Endothelial cell of umbilical vein (primary cell): ENCODE measurements around the gene IGF1. TPM values are rescaled to one million over a fixed set of nuclear protein-coding genes. Genes with fewer than 3 reads are reported as not detected.
"Not testable (repeated sequence)": the region's sequence is repeated elsewhere in the genome, so short reads cannot be mapped to it uniquely, and the experiment has no call there.

Experiments
- BruUV-seq: library from RNA; stranded (reverse); fragments of 400-500 nt; replicated peaks from 2 replicates; lab custom pipeline; 2021; lab: Mats Ljungman, UMichigan
- CTCF ChIA-PET: fragments of 300-600, 350-600 bp; sonication (Branson Sonifier 250); formaldehyde crosslinking; loops from one replicate; lab custom pipeline; 2021; ENCODE audit warnings: antibody characterized with exemption, inconsistent platforms; lab: Charles Lee
- POLR2A ChIA-PET: fragments of 300-600, 350-600 bp; sonication (Branson Sonifier 250); formaldehyde crosslinking; loops from one replicate; lab custom pipeline; 2021; ENCODE audit warnings: antibody characterized with exemption, inconsistent platforms; lab: Charles Lee
- DNase-seq: peaks from one replicate; pipeline ENCODE4 v3.0.0-alpha.2; 2011; ENCODE audit warnings: low read depth, low spot score
- FAIRE-seq: peaks from 2 replicates; lab custom pipeline; 2011; peaks lifted over from hg19 to GRCh38; lab: Jason Lieb, UNC
- H2AFZ ChIP-seq: 2 replicates; pipeline ENCODE4 v1.6.0; 2012; ENCODE audit warnings: low read depth, low read length, control low read depth, inconsistent platforms
- H3K27ac ChIP-seq: 2 replicates; pipeline ENCODE4 v1.5.1; 2011; ENCODE audit warnings: low read depth, mild to moderate bottlenecking, control low read depth, low read length, moderate library complexity; ENCODE audit not compliant: insufficient read depth
- H3K27me3 ChIP-seq, 2 experiments: 2 replicates each; pipeline versions ENCODE4 v1.6.0 to v1.6.1; 2011; ENCODE audit warnings: low read length in 2 of 2, mixed read lengths in 1 of 2; ENCODE audit not compliant: control insufficient read depth in 2 of 2, insufficient read depth in 2 of 2
- H3K36me3 ChIP-seq, 2 experiments: 2 replicates in 1 of 2; 3 replicates in 1 of 2; pipeline ENCODE4 v1.5.1; 2011; ENCODE audit warnings: low read length in 2 of 2, mild to moderate bottlenecking in 1 of 2, moderate library complexity in 1 of 2; ENCODE audit not compliant: control insufficient read depth in 2 of 2, insufficient read depth in 2 of 2; ENCODE audit errors: extremely low read depth in 1 of 2
- H3K4me1 ChIP-seq: 3 replicates; pipeline ENCODE4 v1.5.1; 2011; ENCODE audit warnings: mild to moderate bottlenecking, low read length; ENCODE audit not compliant: control insufficient read depth, insufficient read depth; ENCODE audit errors: extremely low read depth
- H3K4me2 ChIP-seq: 2 replicates; pipeline ENCODE4 v1.6.1; 2011; ENCODE audit warnings: low read length, control low read depth, mixed read lengths; ENCODE audit not compliant: insufficient read depth
- H3K4me3 ChIP-seq, 3 experiments: fragments of 200-600 bp in 1 of 3; sonication (generic), shearing (Covaris generic) in 1 of 3; replicated peaks in 1 of 3; 2 replicates each; pipeline ENCODE4 v1.5.1; 2011 to 2016; ENCODE audit warnings: control low read depth in 3 of 3, low read length in 3 of 3, mild to moderate bottlenecking in 2 of 3, inconsistent platforms in 1 of 3, low read depth in 1 of 3, moderate library complexity in 1 of 3; ENCODE audit not compliant: insufficient read depth in 1 of 3
- H3K79me2 ChIP-seq: 2 replicates; pipeline ENCODE4 v1.6.0; 2012; ENCODE audit warnings: low read length, inconsistent platforms; ENCODE audit not compliant: control insufficient read depth, insufficient read depth
- H3K9ac ChIP-seq: replicated peaks from 2 replicates; pipeline ENCODE3; 2011; ENCODE audit warnings: low read length, control low read depth; ENCODE audit not compliant: insufficient read depth; ENCODE audit errors: extremely low read depth
- H3K9me1 ChIP-seq: replicated peaks from 3 replicates; pipeline ENCODE4 v1.6.0; 2011; ENCODE audit warnings: mild to moderate bottlenecking, low read length; ENCODE audit not compliant: control insufficient read depth, insufficient read depth; ENCODE audit errors: extremely low read depth
- H3K9me3 ChIP-seq: replicated peaks from 2 replicates; pipeline ENCODE4 v1.5.1; 2012; ENCODE audit warnings: low read length, inconsistent platforms; ENCODE audit not compliant: control insufficient read depth, insufficient read depth
- H4K20me1 ChIP-seq: replicated peaks from 2 replicates; pipeline ENCODE3; 2011; ENCODE audit warnings: mild to moderate bottlenecking, low read length; ENCODE audit not compliant: control insufficient read depth, insufficient read depth; ENCODE audit errors: extremely low read depth
- EZH2 ChIP-seq: IDR thresholded peaks from 2 replicates; pipeline ENCODE4 v1.6.1; 2012; ENCODE audit warnings: borderline replicate concordance, low read depth, mild to moderate bottlenecking, moderate library complexity, low read length, inconsistent platforms; ENCODE audit not compliant: severe bottlenecking
- MAX ChIP-seq: IDR thresholded peaks from 2 replicates; pipeline ENCODE4 v1.6.1; 2011; ENCODE audit not compliant: insufficient read depth, insufficient read length
- POLR2AphosphoS5 ChIP-seq: IDR thresholded peaks from 2 replicates; pipeline ENCODE4 v1.6.1; 2012; ENCODE audit warnings: low read depth, mild to moderate bottlenecking, control low read depth, low read length, moderate library complexity; ENCODE audit not compliant: insufficient read depth
- dilution Hi-C: fragments of 300-500 bp; cut with MboI; formaldehyde crosslinking; loops from one replicate; pipeline ENCODE4 v1.15.0; 2019; ENCODE audit warnings: low sequenced_read_pairs; ENCODE audit not compliant: extremely low pct_ligation_motif_present
- intact Hi-C: fragments of 100-400 bp; cut with micrococcal nuclease; formaldehyde crosslinking; loops from one replicate; pipeline ENCODE4 v1.10.0; 2022
- polyA plus RNA-seq, 4 experiments: library from polyadenylated mRNA; depleted of rRNA in 3 of 4; stranded (reverse) in 3 of 4; unstranded in 1 of 4; fragments of >200 nt; gene quantifications; 2 replicates each; pipeline versions ENCODE4 v1.2.1 to v1.2.3, GENCODE V29; 2011 to 2012; ENCODE audit warnings: missing spikeins in 1 of 4
- total RNA-seq: library from RNA; stranded (reverse); gene quantifications from 2 replicates; pipeline ENCODE4 v1.2.3, GENCODE V29; 2021

Gene IGF1
- total and polyA plus RNA-seq, 2 donors (not counting 3 experiments of a cell fraction or from before 2014, with no cell fraction given) = 0.10 TPM; not detected in 1

DNA sequence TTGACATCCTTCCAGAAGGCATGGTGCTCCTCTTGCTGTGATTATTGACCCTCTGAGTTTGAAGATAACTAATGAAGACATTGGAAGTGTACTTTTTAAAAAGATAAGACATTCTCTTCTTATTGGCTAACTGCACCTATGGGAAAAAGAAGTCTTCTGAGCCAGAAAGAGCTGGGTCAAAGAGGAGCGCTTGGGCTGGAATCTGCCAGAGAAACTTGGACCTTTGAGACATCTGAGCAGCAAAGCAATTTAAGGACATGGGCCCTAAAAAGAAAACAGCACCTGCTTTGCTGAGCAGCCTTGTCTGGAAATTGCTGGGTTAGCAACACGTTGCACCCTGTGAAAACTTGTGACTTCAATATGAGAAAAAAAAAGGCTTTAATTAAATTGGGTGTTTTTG, 27.8 kb downstream of the IGF1 start:
- no peak overlapping the region for H3K9ac ChIP-seq
- ChIA-PET POLR2A (no interaction called here), CTCF (no interaction called here)
- H3K4me2 ChIP-seq = no peak overlapping the region
- H3K4me1 ChIP-seq = no peaks in the 10 kb centered on the region
- FAIRE-seq (no peak), DNase-seq (no peak)
- no peaks in the 10 kb centered on the region for H3K9me3 ChIP-seq
- no TSS peak for BruUV-seq
- intact Hi-C loops = no loop called here
- no peak overlapping the region for H3K4me3 ChIP-seq
- H3K27me3 ChIP-seq = no peaks in the 10 kb centered on the region
- no peak overlapping the region for H2AFZ ChIP-seq
- no peaks in the 10 kb centered on the region for H4K20me1 ChIP-seq
- H3K9me1 ChIP-seq = no peaks in the 10 kb centered on the region
- dilution Hi-C loops = no loop called here
- no peak overlapping the region for H3K27ac ChIP-seq
- H3K79me2 ChIP-seq = no peaks in the 10 kb centered on the region
- TF ChIP-seq EZH2 (no peak), MAX (no peak), POLR2AphosphoS5 (no peak)
- no peaks in the 10 kb centered on the region for H3K36me3 ChIP-seq

DNA sequence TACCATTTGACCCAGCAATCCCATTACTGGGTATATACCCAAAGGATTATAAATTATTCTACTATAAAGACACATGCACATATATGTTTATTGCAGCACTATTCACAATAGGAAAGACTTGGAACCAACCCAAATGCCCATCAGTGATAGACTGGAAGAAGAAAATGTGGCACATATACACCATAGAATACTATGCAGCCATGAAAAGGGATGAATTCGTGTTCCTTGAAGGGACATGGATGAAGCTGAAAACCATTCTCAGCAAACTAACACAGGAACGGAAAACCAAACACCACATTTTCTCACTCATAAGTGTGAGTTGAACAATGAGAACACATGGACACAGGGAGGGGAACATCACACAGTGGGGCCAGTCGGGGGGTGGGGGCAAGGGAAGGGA, 31.3 kb downstream of the IGF1 start:
- intact Hi-C loops, FAIRE-seq, DNase-seq, H3K9me3 ChIP-seq, H3K9me1 ChIP-seq, H3K4me2 ChIP-seq, H3K4me1 ChIP-seq, H3K27ac ChIP-seq, BruUV-seq, H3K79me2 ChIP-seq, H3K27me3 ChIP-seq, H3K4me3 ChIP-seq, H2AFZ ChIP-seq, POLR2A ChIA-PET, dilution Hi-C loops, H3K9ac ChIP-seq, H4K20me1 ChIP-seq, H3K36me3 ChIP-seq: not testable (repeated sequence)
- CTCF ChIA-PET = interaction anchor here (0.7 kb wide), 1 partner anchor 352 kb away, joined by 4 read pairs; no protein-coding TSS in a partner anchor

- POLR2A ChIA-PET, DNase-seq, H3K9me3 ChIP-seq, H3K79me2 ChIP-seq, intact Hi-C loops, H3K36me3 ChIP-seq, H3K27ac ChIP-seq, H3K27me3 ChIP-seq, FAIRE-seq, H3K9me1 ChIP-seq, H2AFZ ChIP-seq, H3K4me1 ChIP-seq, H3K4me2 ChIP-seq, dilution Hi-C loops, H4K20me1 ChIP-seq, BruUV-seq, H3K4me3 ChIP-seq, H3K9ac ChIP-seq: not testable (repeated sequence)
- CTCF ChIA-PET = interaction anchor here (1.4 kb wide), 1 partner anchor 16 kb away, joined by 3 read pairs; no protein-coding TSS in a partner anchor
These were observed 32.9 kb downstream of the IGF1 start for GRCh38 chr12:102447426-102447825.
